ENCODE results near the gene MRPL58. TPM values are rescaled to one million over a fixed set of nuclear protein-coding genes. Genes with fewer than 3 reads are reported as not detected.
A peak's percentile ranks its signal among the peaks of the same experiment; 100 is the strongest.

MRPL58 gene
- total RNA-seq, 1 donor from 2014 or later = 22.4 TPM

GRCh38 chr17:75048249-75048878 lies 35.9 kb downstream of the MRPL58 start:
- intact Hi-C loops (cut with DNase I) = no loop called here
- TF ChIP-seq CTCF (IDR thresholded peaks at IDR 0.05) = no peak
- peaks cover 23% of the 10 kb centered on the region for H3K4me1 ChIP-seq
- peak overlapping the region; percentile 98 for H3K27ac ChIP-seq
- H3K27me3 ChIP-seq (ENCODE audit: low read depth) = no peaks in the 10 kb centered on the region
- ATAC-seq (no peak), DNase-seq (no peak)
- peaks cover 39% of the 10 kb centered on the region for H3K36me3 ChIP-seq
- no peaks in the 10 kb centered on the region for H3K9me3 ChIP-seq
- peak overlapping the region; percentile 84 for H3K4me3 ChIP-seq

- H3K36me3 ChIP-seq = peaks cover 46% of the 10 kb centered on the region
- H3K4me3 ChIP-seq = no peak overlapping the region
- no peak for DNase-seq
- no peak for ATAC-seq
- intact Hi-C loops (cut with DNase I) = no loop called here
- H3K27me3 ChIP-seq (ENCODE audit: low read depth) = no peaks in the 10 kb centered on the region
- no peaks in the 10 kb centered on the region for H3K9me3 ChIP-seq
- peaks cover 23% of the 10 kb centered on the region for H3K4me1 ChIP-seq
- H3K27ac ChIP-seq = no peak overlapping the region
- no peak for TF ChIP-seq CTCF (IDR thresholded peaks at IDR 0.05)
Observed at GRCh38 chr17:75049057-75049456, 36.6 kb downstream of the MRPL58 start.

GRCh38 chr17:75049706-75050105 lies 37.2 kb downstream of the MRPL58 start:
- no peaks in the 10 kb centered on the region for H3K9me3 ChIP-seq
- peaks cover 23% of the 10 kb centered on the region for H3K4me1 ChIP-seq
- no peak for DNase-seq
- peaks cover 53% of the 10 kb centered on the region for H3K36me3 ChIP-seq
- no peak for TF ChIP-seq CTCF (IDR thresholded peaks at IDR 0.05)
- intact Hi-C loops (cut with DNase I) = no loop called here
- ATAC-seq = no peak
- no peaks in the 10 kb centered on the region for H3K27me3 ChIP-seq (ENCODE audit: low read depth)
- no peak overlapping the region for H3K27ac ChIP-seq
- no peak overlapping the region for H3K4me3 ChIP-seq

GRCh38 chr17:75051941-75052340 lies 39.5 kb downstream of the MRPL58 start:
- H3K36me3 ChIP-seq = peaks cover 72% of the 10 kb centered on the region
- ATAC-seq = no peak
- H3K27me3 ChIP-seq (ENCODE audit: low read depth) = no peaks in the 10 kb centered on the region
- H3K9me3 ChIP-seq = no peaks in the 10 kb centered on the region
- peaks cover 15% of the 10 kb centered on the region for H3K4me1 ChIP-seq
- TF ChIP-seq CTCF (IDR thresholded peaks at IDR 0.05) = no peak
- H3K27ac ChIP-seq = no peak overlapping the region
- intact Hi-C loops (cut with DNase I) = no loop called here
- DNase-seq = no peak
- H3K4me3 ChIP-seq = no peak overlapping the region

- Histone ChIP-seq H3K4me1 (peaks cover 14% of the 10 kb centered on the region), H3K27me3 (ENCODE audit: low read depth) (no peaks in the 10 kb centered on the region), H3K9me3 (no peaks in the 10 kb centered on the region), H3K27ac (peak overlapping the region; percentile 64), H3K4me3 (no peak overlapping the region), H3K36me3 (peaks cover 84% of the 10 kb centered on the region)
- DNase-seq = no peak
- TF ChIP-seq CTCF (IDR thresholded peaks at IDR 0.05) = peak; percentile 45
- intact Hi-C loops (cut with DNase I) = no loop called here
- ATAC-seq = peak; percentile 77
Observed at GRCh38 chr17:75059369-75060345, 47.2 kb downstream of the MRPL58 start.
